Glutamatergic neuron (in vitro differentiated cells): ENCODE data around the gene PRR33. TPM values are rescaled to one million over a fixed set of nuclear protein-coding genes. Genes with fewer than 3 reads are reported as not detected.

Source experiments
- DNase-seq: peaks from one replicate; pipeline ENCODE4 v3.0.0; 2022
- H3K27ac Mint-ChIP-seq: one replicate; pipeline ENCODE4 v1.8.0; 2020; ENCODE audit warnings: mild to moderate bottlenecking, mixed read lengths, inconsistent platforms; ENCODE audit not compliant: unreplicated experiment
- H3K27me3 Mint-ChIP-seq: one replicate; pipeline ENCODE4 v1.8.0; 2020; ENCODE audit warnings: mild to moderate bottlenecking, moderate library complexity, mixed read lengths, inconsistent platforms; ENCODE audit not compliant: unreplicated experiment
- H3K36me3 Mint-ChIP-seq: one replicate; pipeline ENCODE4 v1.8.0; 2020; ENCODE audit warnings: mild to moderate bottlenecking, mixed read lengths, inconsistent platforms; ENCODE audit not compliant: unreplicated experiment
- H3K4me1 Mint-ChIP-seq: one replicate; pipeline ENCODE4 v1.8.0; 2020; ENCODE audit warnings: mild to moderate bottlenecking, low read depth, mixed read lengths, inconsistent platforms; ENCODE audit not compliant: unreplicated experiment
- H3K4me3 Mint-ChIP-seq: one replicate; pipeline ENCODE4 v1.8.0; 2020; ENCODE audit warnings: mild to moderate bottlenecking, mixed read lengths, inconsistent platforms; ENCODE audit not compliant: unreplicated experiment
- H3K9me3 Mint-ChIP-seq: one replicate; pipeline ENCODE4 v1.8.0; 2020; ENCODE audit warnings: mild to moderate bottlenecking, moderate library complexity, mixed read lengths, inconsistent platforms; ENCODE audit not compliant: unreplicated experiment
- microRNA-seq: library from miRNA; unstranded; fragments of <30 nt; microRNA quantifications from one replicate; pipeline ENCODE4, GENCODE V29; 2020; ENCODE audit not compliant: unreplicated experiment
- total RNA-seq: library from RNA; stranded (reverse); fragmentation: NEBNext Ultra II Directional; extraction: Animal tissue kit (Norgen Biotek cat#: 25700); gene quantifications from one replicate; pipeline ENCODE4 v1.2.1, GENCODE V29; 2021; ENCODE audit not compliant: unreplicated experiment
- TF ChIP-seq, protein P1 (sequence below): fragments of 200-600 bp; sonication (generic); IDR thresholded peaks from one replicate; pipeline ENCODE4 v1.5.0; 2021; ENCODE audit not compliant: partially characterized antibody, unreplicated experiment

PRR33 gene
- total RNA-seq, 1 donor from 2014 or later = not detected

DNA sequence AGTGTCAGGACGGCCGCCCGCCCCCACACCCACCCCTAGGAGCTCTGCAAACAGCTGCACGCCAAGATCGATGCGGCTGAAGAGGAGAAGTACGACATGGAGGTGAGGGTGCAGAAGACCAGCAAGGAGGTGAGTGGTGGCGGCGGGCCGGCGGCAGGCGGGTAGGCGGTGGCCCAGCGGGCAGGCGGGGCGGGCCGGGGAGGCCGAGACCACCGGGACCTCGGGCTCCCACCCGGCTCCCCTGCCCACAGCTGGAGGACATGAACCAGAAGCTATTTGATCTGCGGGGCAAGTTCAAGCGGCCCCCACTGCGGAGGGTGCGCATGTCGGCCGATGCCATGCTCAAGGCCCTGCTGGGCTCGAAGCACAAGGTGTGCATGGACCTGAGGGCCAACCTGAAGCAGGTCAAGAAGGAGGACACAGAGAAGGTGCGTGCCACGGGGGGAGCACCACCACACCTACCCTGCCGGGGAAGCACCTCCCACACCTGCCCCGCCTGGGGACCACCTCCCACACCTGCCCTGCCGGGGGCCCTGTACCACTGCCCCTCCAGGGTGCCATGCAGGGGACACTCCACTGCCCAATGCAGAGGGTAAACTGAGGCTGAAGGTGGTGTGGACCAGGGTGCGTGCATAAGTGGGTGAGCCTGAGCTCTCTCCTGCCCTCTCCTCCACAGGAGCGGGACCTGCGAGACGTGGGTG lies 50.8 kb downstream of the PRR33 start:
- peaks cover 9% of the 10 kb centered on the region for H3K9me3 Mint-ChIP-seq
- peaks cover 6% of the 10 kb centered on the region for H3K4me1 Mint-ChIP-seq
- TF ChIP-seq, protein P1, sequence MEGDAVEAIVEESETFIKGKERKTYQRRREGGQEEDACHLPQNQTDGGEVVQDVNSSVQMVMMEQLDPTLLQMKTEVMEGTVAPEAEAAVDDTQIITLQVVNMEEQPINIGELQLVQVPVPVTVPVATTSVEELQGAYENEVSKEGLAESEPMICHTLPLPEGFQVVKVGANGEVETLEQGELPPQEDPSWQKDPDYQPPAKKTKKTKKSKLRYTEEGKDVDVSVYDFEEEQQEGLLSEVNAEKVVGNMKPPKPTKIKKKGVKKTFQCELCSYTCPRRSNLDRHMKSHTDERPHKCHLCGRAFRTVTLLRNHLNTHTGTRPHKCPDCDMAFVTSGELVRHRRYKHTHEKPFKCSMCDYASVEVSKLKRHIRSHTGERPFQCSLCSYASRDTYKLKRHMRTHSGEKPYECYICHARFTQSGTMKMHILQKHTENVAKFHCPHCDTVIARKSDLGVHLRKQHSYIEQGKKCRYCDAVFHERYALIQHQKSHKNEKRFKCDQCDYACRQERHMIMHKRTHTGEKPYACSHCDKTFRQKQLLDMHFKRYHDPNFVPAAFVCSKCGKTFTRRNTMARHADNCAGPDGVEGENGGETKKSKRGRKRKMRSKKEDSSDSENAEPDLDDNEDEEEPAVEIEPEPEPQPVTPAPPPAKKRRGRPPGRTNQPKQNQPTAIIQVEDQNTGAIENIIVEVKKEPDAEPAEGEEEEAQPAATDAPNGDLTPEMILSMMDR = no peak
- no peak overlapping the region for H3K27ac Mint-ChIP-seq
- no peaks in the 10 kb centered on the region for H3K36me3 Mint-ChIP-seq
- no peak overlapping the region for H3K4me3 Mint-ChIP-seq
- H3K27me3 Mint-ChIP-seq = peaks cover 5% of the 10 kb centered on the region
- peak; percentile 17 for DNase-seq

DNA sequence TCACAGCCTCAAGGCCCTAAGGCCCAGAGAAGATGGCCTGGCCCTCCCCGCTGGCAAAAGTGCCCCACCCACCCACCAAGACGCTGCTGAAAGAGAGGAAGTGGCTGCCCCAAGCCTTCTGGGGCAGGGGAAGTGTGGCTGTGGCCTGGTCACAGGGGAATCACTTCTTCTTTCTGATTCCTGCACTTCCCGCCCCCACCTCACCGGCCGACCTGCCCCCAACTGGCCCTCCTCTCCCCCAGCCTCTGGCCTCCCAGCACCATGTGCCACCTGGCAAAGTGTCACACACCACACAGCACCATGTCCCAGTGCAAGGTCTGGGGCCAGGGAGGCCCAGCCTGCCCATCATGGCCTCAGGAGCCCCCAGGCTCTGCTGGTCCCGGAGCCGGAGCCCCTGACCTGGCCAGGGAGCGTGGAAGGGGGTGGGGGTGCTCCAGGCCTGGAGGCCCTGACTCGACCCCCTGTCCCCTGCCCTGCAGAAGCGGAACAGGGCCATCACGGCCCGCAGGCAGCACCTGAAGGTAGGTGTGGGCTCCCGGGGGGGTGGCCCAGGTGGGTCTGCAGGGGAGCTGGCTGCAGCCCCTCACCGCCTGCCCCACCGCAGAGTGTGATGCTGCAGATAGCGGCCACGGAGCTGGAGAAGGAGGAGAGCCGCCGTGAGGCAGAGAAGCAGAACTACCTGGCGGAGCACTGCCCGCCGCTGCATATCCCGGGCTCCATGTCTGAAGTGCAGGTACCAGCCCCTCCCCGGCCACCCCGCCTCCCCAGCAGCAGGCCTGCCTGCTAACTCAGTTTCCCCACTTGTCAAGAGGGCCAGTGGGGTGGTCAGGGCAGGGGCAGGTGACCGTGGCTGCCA lies 51.5 kb downstream of the PRR33 start:
- DNase-seq = peak; percentile 20
- Mint-ChIP-seq H3K36me3 (no peaks in the 10 kb centered on the region), H3K4me1 (peaks cover 6% of the 10 kb centered on the region), H3K4me3 (no peak overlapping the region), H3K27me3 (peaks cover 4% of the 10 kb centered on the region), H3K9me3 (peaks cover 7% of the 10 kb centered on the region), H3K27ac (no peak overlapping the region)
- TF ChIP-seq, protein P1 = no peak

DNA sequence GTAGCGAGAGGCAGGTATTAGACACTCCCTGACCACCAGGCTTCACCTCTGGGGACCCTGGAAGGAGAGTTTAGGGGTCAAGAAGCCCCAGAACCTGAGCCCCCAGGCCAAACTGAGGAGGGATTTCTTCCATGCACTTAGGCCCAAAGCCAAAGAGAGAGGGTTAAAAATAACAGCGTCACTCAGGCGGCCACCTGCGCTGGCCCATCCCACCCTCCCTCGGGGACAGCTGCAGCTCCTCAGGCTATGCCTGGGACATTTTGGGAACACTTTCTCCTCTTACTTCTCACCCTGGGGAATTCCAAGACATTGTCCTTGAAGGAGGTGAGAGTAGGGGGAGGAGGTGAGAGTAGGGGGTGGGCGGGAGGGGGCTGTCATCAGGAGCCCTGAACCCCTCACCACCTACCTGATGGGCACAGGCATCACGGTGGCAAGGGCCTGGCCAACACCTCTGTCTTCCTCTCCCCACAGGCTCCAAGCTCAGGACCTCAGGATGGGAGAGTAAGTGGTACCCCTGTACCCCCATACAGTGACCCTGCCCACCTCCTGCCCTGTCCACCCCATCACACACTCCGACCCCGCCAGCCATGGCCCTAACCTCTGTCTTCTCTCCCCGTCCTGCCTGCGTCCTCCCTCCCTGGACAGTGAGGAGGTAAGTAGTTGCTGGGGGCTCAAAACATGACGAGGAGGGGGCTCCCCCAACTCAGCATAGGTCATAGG lies 52.3 kb downstream of the PRR33 start:
- TF ChIP-seq, protein P1 = no peak
- DNase-seq = peak; percentile 25
- Mint-ChIP-seq H3K36me3 (no peaks in the 10 kb centered on the region), H3K9me3 (peaks cover 1% of the 10 kb centered on the region), H3K27ac (no peak overlapping the region), H3K4me1 (no peaks in the 10 kb centered on the region), H3K4me3 (no peak overlapping the region), H3K27me3 (no peaks in the 10 kb centered on the region)

DNA sequence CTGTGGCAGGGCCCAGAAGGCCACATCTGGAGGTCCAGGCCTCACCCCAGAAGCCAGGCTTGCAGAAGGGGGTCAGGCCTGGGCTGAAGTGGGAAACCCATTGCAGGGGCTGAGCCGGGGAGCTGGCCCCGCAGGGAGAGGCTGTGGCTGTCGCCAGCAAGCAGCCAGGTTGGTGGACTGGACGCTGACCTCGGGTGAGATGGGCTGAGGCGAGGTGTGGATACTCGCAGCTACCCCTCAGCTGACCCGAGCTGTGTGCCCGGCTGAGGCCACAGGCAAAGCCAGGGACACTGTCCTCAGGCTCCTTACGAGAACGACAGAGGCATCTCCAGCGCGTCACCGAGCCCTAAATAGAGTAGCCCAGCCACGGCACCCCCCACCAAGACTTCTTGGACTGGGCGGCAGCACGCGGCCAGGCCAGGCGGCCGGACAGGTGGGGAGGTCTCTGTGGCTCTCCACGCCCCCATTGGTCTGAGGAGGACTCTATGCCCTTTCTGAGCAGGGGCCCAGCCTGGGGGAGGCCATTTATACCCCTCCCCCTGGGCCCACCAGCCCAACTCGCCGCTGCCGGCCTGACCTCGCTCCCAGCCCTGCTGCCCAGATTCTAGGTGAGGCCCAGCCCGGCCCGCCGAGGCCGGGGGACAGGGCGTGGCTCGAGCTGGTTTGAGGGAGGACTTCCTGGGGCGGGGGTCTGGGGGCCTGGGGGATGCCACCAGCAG lies 53.1 kb downstream of the PRR33 start, which contains the start of gene TNNI2:
Gene TNNI2, plus strand, starts transcription at position 556 of the 719 bp plus-strand sequence. CDS start 716 bp downstream, outside the sequence.
- Mint-ChIP-seq H3K27ac (no peak within 1 kb of the TSS), H3K9me3 (peaks cover 1% of the 10 kb centered on the region), H3K27me3 (peaks cover 1% of the 10 kb centered on the region), H3K4me3 (no peak within 1 kb of the TSS), H3K36me3 (no peaks in the 10 kb centered on the region), H3K4me1 (no peaks in the 10 kb centered on the region)
- peak; percentile 15 for DNase-seq
- TF ChIP-seq, protein P1 = no peak

Small RNA genes within 50 kb of the gene (microRNA-seq; reads per million reads assigned to microRNA genes)
- gene MIR4298 (not detected), gene MIR7847 (not detected)

Other genes starting within 250 kb of the PRR33 start
- not detected for gene KRTAP5-6, start 194.7 kb downstream of the PRR33 start, total RNA-seq
- 5.4 TPM for gene IFITM10, start 141.3 kb downstream of the PRR33 start, total RNA-seq
- 159 TPM for gene CTSD, start 128.0 kb downstream of the PRR33 start, total RNA-seq
- gene SYT8, start 56.9 kb downstream of the PRR33 start, total RNA-seq = not detected
- not detected for gene TNNI2, start 52.9 kb downstream of the PRR33 start, total RNA-seq
- gene LSP1, start 38.8 kb downstream of the PRR33 start, total RNA-seq = 2.5 TPM
- gene TNNT3, start 27.8 kb upstream of the PRR33 start, total RNA-seq = not detected
- gene MRPL23, start 55.4 kb upstream of the PRR33 start, total RNA-seq = 27.6 TPM
- 46.9 TPM for gene H19, start 105.9 kb upstream of the PRR33 start, total RNA-seq
- 21.5 TPM for gene IGF2, start 247.5 kb upstream of the PRR33 start, total RNA-seq